HCT116 (cell line): ENCODE data around the gene C2orf92.

Experiments
- CTCF ChIP-seq, 3 experiments: fragments of 200-600 bp in 1 of 3; sonication (generic) in 1 of 3; IDR thresholded peaks in 2 of 3; conservative IDR thresholded peaks in 1 of 3; 2 replicates each; pipeline ENCODE4 v1.5.1; 2012 to 2017; ENCODE audit warnings: low read depth in 2 of 3, low read length in 2 of 3, antibody characterized with exemption in 1 of 3, borderline replicate concordance in 1 of 3, control low read depth in 1 of 3, mild to moderate bottlenecking in 1 of 3, mixed read lengths in 1 of 3, mixed run types in 1 of 3, moderate library complexity in 1 of 3; ENCODE audit not compliant: insufficient read depth in 1 of 3
- POLR2AphosphoS5 ChIP-seq: IDR thresholded peaks from 2 replicates; pipeline ENCODE4 v1.6.1; 2011; ENCODE audit warnings: mild to moderate bottlenecking, low read depth, low read length, moderate library complexity
- REST ChIP-seq: IDR thresholded peaks from 2 replicates; pipeline ENCODE4 v1.6.1; 2012; ENCODE audit warnings: low read depth
- ZNF274 ChIP-seq: fragments of 200-500 bp; sonication (Bioruptor generic); IDR thresholded peaks from 2 replicates; pipeline ENCODE4 v1.6.1; 2014; ENCODE audit warnings: mild to moderate bottlenecking, low read depth, low read length, inconsistent platforms

- TF ChIP-seq CTCF (IDR thresholded peaks at IDR 0.05 in 2 of 3, conservative IDR thresholded peaks at IDR 0.05 in 1 of 3; ENCODE audit: borderline replicate concordance in 1 of 3, insufficient read depth in 1 of 3, low read depth in 2 of 3, low read length in 2 of 3) (no peak), ZNF274 (no peak), POLR2AphosphoS5 (no peak), REST (no peak)
Measured at GRCh38 chr2:97676620-97677019, 7.1 kb downstream of the C2orf92 start.
